Measurements from ENCODE around the gene TACR2. TPM values are rescaled to one million over a fixed set of nuclear protein-coding genes. Genes with fewer than 3 reads are reported as not detected.
A peak's percentile ranks its signal among the peaks of the same experiment; 100 is the strongest.

Gene TACR2
- 1.2 TPM for total RNA-seq

DNA sequence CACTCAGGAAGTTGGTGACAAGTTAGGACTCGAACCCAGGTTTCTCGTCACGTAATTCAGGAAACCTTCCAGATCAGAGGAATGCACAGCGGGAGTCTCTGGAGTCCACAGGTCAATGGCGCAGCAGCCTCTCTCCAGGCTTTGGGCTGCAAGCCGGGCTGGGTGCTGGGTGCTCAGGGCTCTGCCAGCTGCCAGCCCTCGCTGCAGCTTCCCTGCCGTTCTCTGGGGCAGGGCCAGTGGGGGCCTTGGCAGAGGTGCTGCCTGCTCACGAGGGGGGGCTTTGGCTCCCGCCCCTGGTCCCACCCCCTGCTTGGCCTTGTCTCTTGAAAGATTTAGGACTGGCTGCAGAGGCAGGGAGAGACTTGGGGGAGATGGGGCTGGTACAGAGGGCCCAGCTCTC is at the start of gene TACR2:
Gene TACR2, minus strand, starts transcription at position 224 of the 400 bp plus-strand sequence. CDS start 595 bp downstream, outside the sequence.
- no peak for ATAC-seq

DNA sequence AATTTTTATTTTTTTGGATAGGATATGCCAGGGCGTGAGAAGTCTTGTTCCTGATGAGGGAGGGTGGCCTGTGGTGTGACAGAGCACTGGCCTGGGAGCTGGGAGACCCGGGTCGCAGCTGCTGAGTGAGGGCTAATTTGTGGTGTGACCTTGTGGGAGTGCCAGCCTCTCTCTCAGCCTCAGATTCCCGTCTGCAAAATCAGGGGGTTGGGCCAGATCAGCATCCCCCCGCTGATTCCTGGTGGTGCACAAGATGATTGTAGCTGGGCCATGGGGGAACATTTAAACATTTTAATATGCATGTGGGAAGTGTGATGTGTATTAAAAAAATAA is 49.4 kb upstream of the TACR2 start:
- ATAC-seq: no peak

DNA sequence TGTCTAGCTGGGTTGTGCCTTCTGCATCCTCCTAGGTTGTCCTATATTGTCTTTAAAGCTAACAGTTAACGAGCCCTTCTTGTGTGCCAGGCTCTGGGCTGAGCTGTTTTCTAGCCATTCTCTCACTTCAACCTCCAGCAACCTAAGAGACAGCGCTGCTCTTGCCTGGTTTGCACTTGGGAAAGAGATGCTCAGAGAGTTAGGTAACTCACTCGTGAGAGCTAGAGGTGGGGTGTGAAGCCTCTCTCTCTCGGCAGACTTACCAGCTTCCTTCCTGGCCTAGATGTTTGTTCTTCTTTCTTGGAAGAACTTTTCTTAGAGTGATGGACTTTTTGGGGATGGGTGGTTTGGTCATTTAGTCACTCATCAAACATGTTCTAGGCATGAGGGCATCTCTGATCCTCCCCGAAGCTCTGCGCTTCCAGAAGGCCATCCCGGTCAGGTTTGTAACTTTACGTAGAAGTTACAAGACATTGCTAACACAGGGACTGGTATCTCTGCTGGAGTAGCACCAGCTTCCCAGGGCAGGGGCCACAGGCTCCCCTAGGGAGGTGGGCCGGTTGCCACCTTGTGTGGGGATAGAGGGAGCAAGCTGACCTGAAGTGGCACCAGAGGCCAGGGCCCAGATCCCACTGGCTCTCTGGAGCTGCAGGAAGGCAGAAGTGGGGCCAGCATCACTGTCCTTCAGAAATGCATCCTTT is 48.9 kb upstream of the TACR2 start:
- no peak for ATAC-seq

DNA sequence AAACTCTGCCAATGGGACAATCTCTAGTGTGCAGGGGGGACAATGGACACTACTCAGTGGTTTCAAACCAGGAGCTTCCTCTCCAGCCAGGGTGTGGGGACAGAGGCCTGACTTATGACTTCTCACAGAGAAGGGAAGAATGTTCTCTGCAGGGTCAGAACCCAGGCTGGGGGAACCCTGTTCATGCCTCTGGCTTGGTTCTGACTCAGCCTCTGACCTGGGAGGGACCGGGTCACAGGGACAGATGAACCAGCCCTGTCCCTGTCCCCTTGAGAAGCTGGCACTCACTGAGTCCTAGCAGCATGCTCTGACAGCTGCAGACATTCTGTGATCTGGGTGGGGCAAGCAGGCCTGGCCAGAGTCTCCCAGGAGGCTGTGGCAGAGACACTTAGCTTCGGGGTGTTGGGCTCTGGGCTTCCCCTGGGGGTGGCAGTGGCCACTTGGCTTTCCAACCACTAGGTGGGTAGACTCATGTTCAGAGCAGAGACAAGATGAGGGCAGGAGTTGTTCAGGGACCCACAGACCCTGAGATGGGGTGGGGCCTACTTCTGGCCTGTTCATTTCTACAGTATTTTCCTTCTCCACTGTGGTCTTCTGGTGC is 48.2 kb upstream of the TACR2 start:
- ATAC-seq: peak; percentile 63

DNA sequence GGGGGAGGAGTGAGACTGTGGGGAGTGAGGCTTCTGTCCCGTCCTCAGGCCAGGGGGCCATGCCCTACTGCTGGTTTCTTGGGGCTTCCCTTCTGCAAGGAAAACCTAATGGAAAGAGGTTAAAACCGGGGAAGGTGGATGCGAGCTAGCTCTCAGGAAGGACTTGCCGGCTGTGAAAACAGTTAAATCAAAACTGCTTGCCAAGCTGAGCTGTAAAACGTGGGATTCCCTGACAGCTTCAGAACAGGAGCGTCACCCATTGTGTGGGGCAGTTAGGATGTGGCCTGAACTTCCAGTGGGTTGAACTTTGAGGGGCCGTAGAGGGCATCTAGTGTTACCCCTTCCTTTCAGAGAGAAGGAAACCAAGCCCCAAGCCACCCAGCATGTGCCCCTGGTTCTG is 47.7 kb upstream of the TACR2 start:
- ATAC-seq: no peak

DNA sequence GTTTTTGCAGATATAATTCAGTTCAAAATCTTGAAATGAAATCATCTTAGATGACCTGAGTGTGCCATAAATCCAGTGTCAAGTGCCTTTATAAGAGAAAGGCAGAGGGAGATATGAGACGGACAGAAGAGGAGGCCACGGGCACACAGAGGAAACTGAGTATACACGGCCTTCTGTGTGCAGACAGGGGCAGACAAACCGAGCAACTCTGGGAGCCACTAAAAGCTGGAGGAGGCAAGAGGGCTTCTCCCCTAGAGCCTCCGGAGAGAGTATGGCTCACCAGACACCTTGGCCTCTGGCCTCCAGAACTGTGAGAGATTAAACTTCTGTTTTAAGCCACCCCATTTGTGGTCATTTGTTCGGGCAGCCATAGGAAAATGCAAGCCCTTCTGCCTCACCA is 47.2 kb upstream of the TACR2 start:
- no peak for ATAC-seq

DNA sequence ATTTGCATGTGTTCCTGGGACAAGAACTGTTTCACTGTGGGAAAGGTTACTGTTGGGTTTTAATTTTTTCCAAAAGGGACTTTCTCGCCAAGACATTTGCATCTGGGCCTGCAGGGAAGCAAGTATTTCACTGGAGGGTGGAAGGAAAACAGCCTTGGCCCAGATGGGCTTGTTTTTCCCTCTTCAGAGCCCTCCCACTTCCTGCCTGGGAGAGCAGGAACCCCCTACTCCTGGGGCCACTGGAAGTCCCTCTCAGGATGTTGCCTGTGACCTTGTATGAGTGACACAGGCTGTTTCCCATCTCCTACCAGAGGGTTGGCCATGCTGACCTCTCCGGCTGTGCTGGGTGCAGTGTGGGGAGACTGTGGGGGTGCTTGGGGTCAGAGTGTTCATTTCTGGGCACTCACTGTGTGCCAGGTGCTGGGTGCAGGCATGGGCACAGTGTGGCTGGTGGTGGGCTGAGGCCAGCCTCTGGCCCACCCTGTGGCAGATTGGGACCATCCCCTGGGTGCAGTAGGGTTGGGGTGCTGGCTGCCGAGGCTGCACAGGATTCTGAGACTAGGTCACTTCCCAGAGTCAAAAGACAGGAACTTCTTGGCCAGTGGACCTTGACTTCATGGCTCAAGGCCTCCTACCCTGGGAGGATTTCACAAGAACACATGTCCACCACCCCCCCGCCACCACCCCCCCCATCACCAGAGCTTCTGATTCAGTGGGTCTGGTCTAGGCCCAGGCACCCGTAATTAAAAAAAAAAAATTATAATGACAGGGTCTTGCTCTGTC is 44.7 kb upstream of the TACR2 start:
- no peak for ATAC-seq

DNA sequence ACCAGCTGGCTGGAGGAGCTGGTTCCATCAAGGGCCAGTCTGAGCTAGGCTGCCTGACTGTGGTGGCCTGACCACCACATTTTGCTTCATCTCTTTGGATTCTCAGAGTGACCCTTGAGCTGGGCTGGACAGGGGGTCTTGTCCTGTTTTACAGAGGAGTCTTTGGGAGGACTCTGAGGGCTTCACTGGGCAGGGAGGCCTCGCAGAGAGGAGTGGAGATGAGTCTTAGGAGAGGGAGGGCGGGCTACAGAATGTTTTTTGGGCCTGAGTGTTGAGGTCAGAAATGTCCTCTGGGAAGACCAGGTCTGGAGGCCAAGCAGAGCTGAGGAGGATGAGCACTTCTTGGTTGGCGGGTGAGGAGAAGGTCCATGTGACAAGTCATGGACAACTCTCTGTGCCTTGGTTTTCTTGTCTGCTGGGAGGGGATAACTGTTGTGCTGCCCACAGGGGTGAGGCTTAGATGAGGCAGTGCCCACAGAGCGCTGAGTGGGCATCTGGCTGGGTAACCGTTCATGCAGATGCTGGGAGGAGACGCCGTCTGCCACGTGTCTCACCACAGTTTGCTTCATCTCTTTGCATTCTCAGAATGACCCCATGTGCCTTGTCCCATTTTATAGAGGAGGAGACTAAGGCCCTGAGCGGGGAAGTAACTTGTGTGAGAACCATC is 44.0 kb upstream of the TACR2 start:
- ATAC-seq: no peak

DNA sequence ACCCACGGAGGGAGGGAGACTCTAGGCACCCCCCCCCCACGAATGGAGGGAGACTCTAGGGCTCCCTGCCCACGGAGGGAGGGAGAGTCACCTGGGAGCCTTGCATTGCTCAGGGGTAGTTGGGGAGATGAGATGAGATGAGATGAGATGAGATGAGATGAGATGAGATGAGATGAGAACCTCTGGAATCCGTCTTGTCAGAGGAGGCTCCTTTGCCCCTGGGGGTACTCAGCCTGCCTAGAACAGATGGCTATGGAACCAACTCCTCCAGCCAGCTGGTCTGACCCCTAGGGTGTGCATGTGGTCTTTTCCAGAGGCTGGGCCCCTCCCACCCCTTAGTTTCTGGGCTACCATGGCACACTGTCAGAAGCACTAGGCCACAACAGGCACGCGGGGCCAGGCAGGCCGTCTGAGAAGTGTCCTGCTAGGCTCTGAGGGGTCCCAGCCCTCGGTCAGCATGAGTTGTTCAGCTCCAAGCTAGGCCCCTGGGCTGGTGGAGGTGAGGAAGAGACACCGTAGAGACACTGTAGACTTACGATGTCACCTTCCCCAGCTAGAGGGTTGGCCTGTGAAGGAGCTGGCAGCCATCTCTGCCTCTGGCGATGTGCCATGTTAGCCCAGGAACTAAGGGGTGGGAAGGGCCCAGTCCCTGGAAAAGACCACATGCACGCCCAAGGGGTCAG is 43.3 kb upstream of the TACR2 start:
- ATAC-seq: no peak

DNA sequence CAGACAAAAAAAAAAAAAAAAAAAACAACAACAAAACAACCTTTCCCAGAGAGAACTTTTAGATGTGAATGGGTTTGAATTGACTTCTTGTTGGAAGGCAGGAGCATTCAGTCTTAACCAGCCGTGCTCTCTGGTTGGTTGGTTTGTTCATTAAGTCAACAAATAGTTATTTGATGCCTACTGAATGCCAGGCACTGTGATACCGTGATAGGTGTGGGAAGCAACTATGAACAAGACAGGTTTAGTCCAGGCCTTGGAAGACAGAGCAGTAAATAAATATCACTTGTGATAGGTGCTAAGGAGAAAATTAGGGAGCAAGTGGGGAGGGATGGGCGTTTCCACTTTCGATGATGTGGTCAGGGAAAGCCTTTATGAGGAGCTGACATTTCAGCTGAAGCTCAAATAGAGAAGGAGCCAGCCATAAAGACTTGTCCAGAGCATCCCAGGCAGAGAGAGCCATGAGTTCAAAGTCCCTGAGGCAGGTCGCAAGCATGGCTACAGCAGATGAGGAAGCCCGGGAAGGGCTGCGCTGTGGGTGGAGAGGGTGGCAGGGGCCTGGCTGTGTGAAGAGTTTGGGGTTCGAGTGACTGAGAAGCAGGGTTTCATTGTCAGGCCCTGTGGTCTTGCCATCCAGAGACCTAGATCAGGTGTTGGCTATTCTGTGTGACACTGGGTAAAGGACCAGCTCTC is 42.5 kb upstream of the TACR2 start:
- ATAC-seq: no peak

DNA sequence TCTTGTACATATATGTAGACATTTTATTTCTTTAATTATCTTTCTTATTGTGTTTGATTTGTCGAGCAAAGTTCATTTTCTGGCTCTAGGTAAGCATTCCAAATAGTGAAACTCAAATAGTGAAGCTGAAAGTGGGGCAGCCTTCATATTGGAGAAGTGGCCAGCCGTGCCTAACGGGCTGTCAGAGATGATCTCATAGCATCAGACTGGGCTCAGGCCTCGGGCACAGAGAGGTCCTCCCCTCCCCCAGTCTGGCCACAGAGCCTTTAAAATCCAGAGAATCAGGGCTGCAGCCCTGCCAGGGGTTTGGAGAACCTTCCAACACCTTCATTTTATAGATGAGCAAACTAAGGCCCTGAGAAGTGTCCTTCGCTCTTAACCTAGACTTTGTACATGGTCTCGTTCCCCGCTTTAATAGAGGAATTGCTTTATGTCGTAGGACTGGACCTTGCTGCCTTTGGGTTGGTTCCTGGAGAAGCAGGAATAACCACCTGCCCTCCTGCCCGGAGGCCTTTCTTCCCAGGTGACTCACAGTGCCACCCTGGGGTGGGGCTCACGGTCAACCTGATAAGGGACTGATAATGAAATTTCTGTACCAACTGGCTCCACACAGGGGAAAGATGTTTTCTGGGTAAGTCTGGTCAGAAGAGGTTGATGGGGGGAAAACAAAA is 41.8 kb upstream of the TACR2 start:
- no peak for ATAC-seq

DNA sequence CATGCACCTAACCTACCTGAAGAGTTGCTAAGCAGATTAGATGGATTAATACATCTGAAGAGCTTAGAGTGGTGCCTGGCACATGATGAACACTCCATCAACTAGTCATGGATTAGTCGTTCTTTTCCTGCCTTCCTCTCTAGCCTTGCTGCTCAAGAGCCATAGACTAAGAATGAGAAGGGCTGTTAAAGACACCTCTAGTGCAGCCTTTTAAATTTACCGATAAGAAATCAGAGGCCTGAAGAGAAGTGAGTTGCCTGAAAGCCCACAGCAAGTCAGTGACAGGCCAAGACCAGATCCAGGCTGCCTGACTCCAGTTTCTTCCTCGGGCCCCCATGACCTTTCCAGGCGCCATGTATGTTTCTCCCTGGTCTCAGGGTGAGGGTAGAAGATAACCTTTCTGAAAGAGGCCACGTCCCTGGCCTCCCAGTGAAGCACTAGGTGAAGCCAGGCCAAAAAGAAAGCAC is 41.1 kb upstream of the TACR2 start:
- ATAC-seq: peak; percentile 51

DNA sequence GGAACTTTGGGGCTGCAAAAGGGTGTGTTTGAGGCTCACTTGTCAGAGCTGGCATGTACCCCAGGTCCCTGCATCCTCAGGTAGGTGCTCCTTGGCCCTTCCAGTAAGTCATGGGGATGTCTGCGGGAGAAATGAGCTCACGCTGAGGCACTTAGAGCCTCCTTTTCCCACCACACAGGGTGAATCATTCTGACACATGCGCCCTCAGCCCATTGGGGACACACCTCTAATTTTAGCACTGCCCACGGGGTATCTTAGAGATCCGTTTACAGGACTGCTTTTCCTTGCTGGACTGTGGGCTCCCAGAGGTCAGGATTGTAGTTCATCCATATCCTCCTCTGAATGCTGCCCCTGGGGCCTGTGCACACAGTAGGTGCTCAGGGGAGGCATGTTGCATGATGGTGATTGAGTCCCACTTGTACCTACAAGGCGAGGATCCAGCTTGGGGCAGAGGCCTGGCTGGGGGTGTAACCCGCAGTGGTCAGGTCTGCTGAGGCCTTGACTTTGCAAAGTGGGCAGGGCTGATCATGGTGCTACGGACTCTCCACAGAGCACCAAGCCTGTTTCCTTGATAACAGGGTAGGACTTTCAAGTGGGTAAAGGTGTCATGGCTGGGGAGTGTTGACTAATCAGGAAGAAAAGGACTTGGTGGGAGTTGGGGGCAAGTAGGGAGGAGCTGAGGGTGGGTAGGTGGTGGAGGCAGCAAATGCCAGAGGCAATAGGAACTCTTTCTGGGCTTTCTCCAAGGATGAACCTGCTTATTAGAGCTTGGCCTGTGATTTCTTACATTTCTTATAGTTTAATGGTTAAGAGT is 40.4 kb upstream of the TACR2 start:
- ATAC-seq: peak; percentile 41

DNA sequence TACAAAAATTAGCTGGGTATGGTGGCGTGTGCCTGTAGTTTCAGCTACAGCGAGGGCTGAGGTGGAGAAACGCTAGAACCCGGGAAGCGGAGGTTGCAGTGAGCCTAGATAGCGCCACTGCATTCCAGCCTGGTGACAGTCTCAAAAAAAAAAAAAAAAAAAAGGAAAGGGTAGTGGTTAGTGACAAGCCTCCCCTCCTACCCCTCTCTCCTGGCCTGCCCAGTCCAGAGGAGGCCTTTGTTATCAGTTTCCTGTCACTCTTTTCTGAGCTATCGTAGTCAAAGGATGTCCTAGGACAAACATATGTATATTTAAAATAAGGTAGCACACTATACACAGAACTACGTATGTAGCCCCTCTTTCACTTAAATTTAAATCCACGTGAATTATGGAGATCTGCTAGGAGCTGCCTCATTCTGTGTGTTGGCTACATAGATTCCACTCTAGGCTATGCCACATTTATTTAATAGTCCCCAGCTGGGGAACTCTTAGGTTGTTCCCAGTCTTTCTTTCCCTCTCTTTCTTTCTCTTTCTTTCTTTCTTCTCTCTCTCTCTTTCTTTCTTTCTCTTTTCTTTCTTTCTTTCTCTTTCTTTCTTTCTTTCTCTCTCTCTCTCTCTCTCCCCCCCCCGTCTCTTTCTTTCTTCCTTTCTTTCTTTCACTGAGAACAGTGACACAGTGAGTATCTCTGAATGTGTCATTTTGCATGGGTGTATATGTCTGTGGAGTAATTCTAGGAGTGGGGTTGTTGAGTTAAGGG is 38.5 kb upstream of the TACR2 start:
- no peak for ATAC-seq

DNA sequence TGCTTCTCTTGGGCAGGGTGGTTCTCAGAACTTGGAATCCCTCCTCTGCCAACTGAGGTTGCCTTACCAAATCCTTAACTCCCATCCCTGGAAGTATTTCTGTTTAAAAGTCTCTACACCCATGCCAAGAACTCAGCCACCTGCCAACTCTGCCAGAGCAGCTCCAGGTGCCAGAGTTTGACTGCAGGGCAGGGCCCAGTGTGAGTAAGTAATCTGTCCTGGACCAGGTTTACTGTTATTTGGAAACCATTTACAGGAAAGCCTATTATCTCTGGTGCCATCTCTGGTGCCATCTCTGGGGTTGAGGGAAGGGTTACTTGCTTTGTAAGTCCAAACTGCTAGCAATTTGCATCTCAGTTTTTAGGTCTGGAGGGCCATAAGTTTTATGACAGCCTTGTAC is 37.1 kb upstream of the TACR2 start:
- ATAC-seq: no peak

DNA sequence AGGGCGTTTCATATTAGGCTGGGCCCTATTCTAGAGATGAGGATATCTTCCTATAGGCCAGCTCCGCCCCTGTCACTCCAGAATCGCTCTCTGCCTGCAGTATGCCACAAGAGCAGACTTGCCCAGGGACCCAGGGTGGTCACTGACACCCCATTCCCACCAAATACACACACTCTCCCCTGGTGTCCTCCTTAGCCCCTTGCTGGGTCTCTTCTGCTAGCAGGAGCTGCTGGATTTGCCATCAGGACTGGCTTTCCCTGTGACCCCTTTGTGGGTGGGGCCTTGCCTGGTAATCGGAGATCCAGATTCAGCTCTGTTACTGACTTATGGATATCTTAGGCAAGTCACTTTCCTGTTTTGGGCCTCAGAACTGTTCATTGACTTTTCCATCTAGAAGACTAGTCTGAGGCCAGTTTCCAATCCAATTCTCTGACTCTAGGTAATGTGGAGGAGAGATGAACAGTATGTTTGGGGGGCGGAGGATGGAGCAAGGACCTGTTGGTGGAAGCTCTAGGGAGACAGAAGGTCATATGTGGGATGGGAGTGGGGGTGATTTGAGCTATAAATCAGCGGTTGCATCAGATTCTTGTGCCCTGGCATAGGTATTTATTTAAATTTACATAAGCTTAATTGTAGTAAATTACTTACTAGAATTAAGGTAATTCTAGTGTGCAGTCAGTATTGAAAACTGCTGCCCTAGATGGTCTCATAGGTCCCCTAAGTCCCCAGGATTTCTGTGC is 36.1 kb upstream of the TACR2 start:
- no peak for ATAC-seq

DNA sequence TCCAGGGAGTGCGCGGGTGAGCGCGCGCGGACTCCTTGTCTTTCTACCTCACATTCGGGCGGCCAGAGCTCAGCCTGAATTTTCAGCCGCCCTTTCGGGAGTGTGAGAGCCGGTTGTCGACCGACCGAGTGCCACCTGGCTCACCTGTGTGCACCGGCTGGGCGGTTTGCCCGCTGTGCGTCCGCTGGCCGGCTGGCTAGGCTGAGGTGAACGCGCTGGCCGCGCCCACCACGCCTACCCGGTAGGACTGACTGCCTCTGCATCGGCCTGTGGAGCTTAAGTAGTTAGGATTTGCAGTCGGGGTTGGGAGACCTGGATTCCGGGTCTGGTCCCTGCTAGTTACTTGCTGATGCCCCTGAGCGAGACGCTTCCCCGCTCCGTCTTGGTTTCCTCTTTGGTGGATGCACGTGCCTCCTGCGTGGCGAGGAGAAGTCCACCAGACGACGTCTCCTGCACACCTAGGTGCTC is 35.1 kb upstream of the TACR2 start:
- peak; percentile 75 for ATAC-seq

DNA sequence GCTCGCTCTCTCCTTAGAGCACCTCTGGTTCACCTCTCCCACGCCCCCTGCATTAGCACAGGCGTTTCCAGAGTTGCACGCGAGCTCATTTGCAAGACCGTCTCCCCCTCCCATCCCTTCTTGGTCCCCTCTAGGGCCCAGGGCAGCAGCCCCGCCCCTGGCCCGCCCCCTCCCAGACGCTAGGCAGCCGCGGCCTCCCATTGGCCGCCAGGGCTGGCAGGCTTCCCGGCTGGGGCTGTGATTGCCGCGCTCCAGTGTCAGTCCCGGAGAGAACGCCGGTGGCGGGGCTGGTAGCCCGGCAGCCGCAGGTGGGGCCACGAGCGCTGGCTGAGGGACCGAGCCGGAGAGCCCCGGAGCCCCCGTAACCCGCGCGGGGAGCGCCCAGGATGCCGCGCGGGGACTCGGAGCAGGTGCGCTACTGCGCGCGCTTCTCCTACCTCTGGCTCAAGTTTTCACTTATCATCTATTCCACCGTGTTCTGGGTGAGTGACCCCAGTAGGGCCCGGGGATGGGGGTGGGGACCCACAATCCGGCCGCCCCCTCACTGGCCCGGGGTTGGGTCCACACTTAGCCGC is 34.6 kb upstream of the TACR2 start, which contains the start of gene TSPAN15:
Gene TSPAN15, plus strand, starts transcription at position 257 of the 575 bp plus-strand sequence. Its CDS starts 130 bp downstream, at position 387.
- ATAC-seq: peak; percentile 82

All from esophagus mucosa (tissue), 1 donor.